ENCODE measurements around the gene MEIS3.

DNA sequence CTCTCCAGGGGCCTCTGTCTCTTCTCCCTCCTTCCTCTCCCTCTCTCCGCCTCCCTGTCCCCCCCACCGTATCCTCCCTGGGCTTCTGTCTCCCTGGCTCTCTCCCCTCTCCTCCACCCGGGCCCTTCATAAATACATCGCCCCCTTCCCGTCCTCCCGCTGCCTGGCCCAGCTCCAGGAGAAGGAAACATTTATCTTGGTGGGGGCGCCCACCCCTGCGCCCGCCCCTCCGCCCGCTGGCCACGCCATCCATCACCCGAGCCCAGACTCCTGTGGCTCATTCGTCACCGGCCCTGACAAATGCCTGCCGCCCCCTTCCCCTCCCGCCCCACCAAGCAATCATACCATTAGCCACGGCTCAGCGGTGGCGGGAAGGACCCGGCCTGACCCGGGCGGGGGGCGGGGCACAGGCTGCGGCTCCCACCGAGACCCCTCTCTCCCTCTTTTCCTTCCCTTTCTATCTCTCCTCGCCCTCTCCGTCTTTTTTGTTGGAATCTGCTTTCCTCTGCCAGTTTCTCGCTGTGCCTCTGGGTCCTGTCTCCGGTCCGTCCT is 2.6 kb upstream of the MEIS3 start:
- TF ChIP-seq CTCF (IDR thresholded peaks at IDR 0.05) (no peak), POLR2A (IDR thresholded peaks at IDR 0.05) (no peak), POLR2AphosphoS5 (IDR thresholded peaks at IDR 0.05) (no peak)

All from prostate gland (tissue), 2 donors.